SHP77 treated with DMSO at 0.1 percent for 48 hours (cell line): ENCODE results near the gene WIF1.

Experiments used
- DNase-seq: peaks from one replicate; lab custom pipeline; 2025; lab: John Stamatoyannopoulos, UW

Gene WIF1

GRCh38 chr12:65121956-65122469 lies 908 bp upstream of the WIF1 start:
- DNase-seq: no peak

- no peak for DNase-seq
These were observed 2.0 kb downstream of the WIF1 start for GRCh38 chr12:65119063-65119462.

GRCh38 chr12:65113621-65114035 lies 7.5 kb downstream of the WIF1 start:
- no peak for DNase-seq

- DNase-seq: no peak
These were observed 14.2 kb downstream of the WIF1 start for GRCh38 chr12:65106948-65107347.

GRCh38 chr12:65100140-65100539 lies 21.0 kb downstream of the WIF1 start:
- no peak for DNase-seq

- no peak for DNase-seq
These were observed 21.9 kb downstream of the WIF1 start for GRCh38 chr12:65099182-65099581.

- DNase-seq: no peak
These were observed 22.7 kb downstream of the WIF1 start for GRCh38 chr12:65098364-65098763.

GRCh38 chr12:65094722-65095121 lies 26.4 kb downstream of the WIF1 start:
- no peak for DNase-seq

- no peak for DNase-seq
These were observed 27.5 kb downstream of the WIF1 start for GRCh38 chr12:65093606-65094005.

GRCh38 chr12:65090461-65090860 lies 30.6 kb downstream of the WIF1 start:
- DNase-seq: no peak

- no peak for DNase-seq
These were observed 34.9 kb downstream of the WIF1 start for GRCh38 chr12:65086236-65086635.

GRCh38 chr12:65084579-65084978 lies 36.5 kb downstream of the WIF1 start:
- no peak for DNase-seq

GRCh38 chr12:65083581-65083980 lies 37.5 kb downstream of the WIF1 start:
- no peak for DNase-seq

GRCh38 chr12:65082406-65082805 lies 38.7 kb downstream of the WIF1 start:
- DNase-seq: no peak

- DNase-seq: no peak
These were observed 39.6 kb downstream of the WIF1 start for GRCh38 chr12:65081496-65081895.

GRCh38 chr12:65074932-65075331 lies 46.2 kb downstream of the WIF1 start:
- no peak for DNase-seq

GRCh38 chr12:65069336-65069735 lies 51.8 kb downstream of the WIF1 start:
- no peak for DNase-seq

- no peak for DNase-seq
These were observed 53.7 kb downstream of the WIF1 start for GRCh38 chr12:65067383-65067782.

GRCh38 chr12:65055859-65056258 lies 65.2 kb downstream of the WIF1 start:
- no peak for DNase-seq

GRCh38 chr12:65051218-65051617 lies 69.9 kb downstream of the WIF1 start:
- DNase-seq: no peak

GRCh38 chr12:65045269-65045668 lies 75.8 kb downstream of the WIF1 start:
- no peak for DNase-seq

GRCh38 chr12:65039301-65039700 lies 81.8 kb downstream of the WIF1 start:
- no peak for DNase-seq

- DNase-seq: no peak
These were observed 96.0 kb downstream of the WIF1 start for GRCh38 chr12:65025136-65025535.

- no peak for DNase-seq
These were observed 97.6 kb downstream of the WIF1 start for GRCh38 chr12:65023485-65023884.

GRCh38 chr12:65022960-65023359 lies 98.1 kb downstream of the WIF1 start:
- DNase-seq: no peak
